ENCODE data around the gene IFNAR1. TPM values are rescaled to one million over a fixed set of nuclear protein-coding genes. Genes with fewer than 3 reads are reported as not detected.

The IFNAR1 gene
- total RNA-seq, 2 donors from 2014 or later: 11.7 to 16.9 TPM

- no peak overlapping the region for H3K27ac ChIP-seq (ENCODE audit: low read depth, low read length)
- no peak for DNase-seq
- no peak overlapping the region for H3K27ac Mint-ChIP-seq
- H3K27me3 ChIP-seq (ENCODE audit: control insufficient read depth, insufficient read depth, low read length, poor library complexity, severe bottlenecking): no peaks in the 10 kb centered on the region
- H3K4me3 ChIP-seq (ENCODE audit: low read length): no peak overlapping the region
- H3K4me1 Mint-ChIP-seq: no peaks in the 10 kb centered on the region
- TF ChIP-seq CTCF (conservative IDR thresholded peaks at IDR 0.05): no peak
- no peak overlapping the region for H3K9ac ChIP-seq (ENCODE audit: extremely low read depth, low read length, poor library complexity, severe bottlenecking)
- no peaks in the 10 kb centered on the region for H3K9me3 ChIP-seq (ENCODE audit: control insufficient read depth, low read length)
- H3K9me3 Mint-ChIP-seq: no peaks in the 10 kb centered on the region
- H3K36me3 ChIP-seq (ENCODE audit: control insufficient read depth, insufficient read depth, low read length): no peaks in the 10 kb centered on the region
- H3K36me3 Mint-ChIP-seq (ENCODE audit: low read depth): no peaks in the 10 kb centered on the region
- WGBS, 2 experiments (ENCODE audit: insufficient coverage in 1 of 2, insufficient read length in 1 of 2): 92 to 94% methylated on average over 7 to 9 of the region's 9 CpGs
- no peaks in the 10 kb centered on the region for H3K27me3 Mint-ChIP-seq (ENCODE audit: insufficient read depth)
- no peak overlapping the region for H3K4me3 Mint-ChIP-seq
- H3K4me1 ChIP-seq (ENCODE audit: control insufficient read depth, insufficient read depth, low read length): no peaks in the 10 kb centered on the region
Observed at GRCh38 chr21:33291686-33292085, 33.1 kb upstream of the IFNAR1 start.

DNA sequence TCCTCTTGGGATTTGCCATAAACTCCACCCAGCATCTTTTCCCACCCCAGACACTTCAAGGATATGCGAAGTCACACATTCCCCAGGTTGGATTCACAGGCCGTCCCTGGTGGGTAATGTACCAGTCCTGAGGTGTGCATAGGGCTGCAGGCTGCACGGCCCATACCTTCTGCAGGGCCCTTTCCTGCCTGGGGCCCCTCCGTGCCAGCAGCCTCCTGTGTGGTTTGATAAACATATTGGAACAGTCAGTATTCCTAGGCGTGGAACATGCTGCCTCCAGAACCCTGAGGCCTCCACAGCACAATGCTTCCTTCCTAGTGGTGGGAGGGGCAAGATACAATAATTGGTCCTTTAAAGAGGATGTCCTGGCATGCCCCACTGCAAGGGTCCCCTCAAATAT, 32.0 kb upstream of the IFNAR1 start:
- DNase-seq: no peak
- TF ChIP-seq CTCF (conservative IDR thresholded peaks at IDR 0.05): no peak
- H3K4me3 ChIP-seq (ENCODE audit: low read length): no peak overlapping the region
- H3K9me3 ChIP-seq (ENCODE audit: control insufficient read depth, low read length): no peaks in the 10 kb centered on the region
- Mint-ChIP-seq H3K4me3 (no peak overlapping the region), H3K27ac (no peak overlapping the region), H3K36me3 (ENCODE audit: low read depth) (no peaks in the 10 kb centered on the region), H3K9me3 (no peaks in the 10 kb centered on the region), H3K4me1 (no peaks in the 10 kb centered on the region), H3K27me3 (ENCODE audit: insufficient read depth) (no peaks in the 10 kb centered on the region)
- no peaks in the 10 kb centered on the region for H3K4me1 ChIP-seq (ENCODE audit: control insufficient read depth, insufficient read depth, low read length)
- 94 to 100% methylated on average over 3 to 5 of the region's 5 CpGs for WGBS, 2 experiments (ENCODE audit: insufficient coverage in 1 of 2, insufficient read length in 1 of 2)
- H3K9ac ChIP-seq (ENCODE audit: extremely low read depth, low read length, poor library complexity, severe bottlenecking): no peak overlapping the region
- H3K27ac ChIP-seq (ENCODE audit: low read depth, low read length): no peak overlapping the region
- H3K36me3 ChIP-seq (ENCODE audit: control insufficient read depth, insufficient read depth, low read length): no peaks in the 10 kb centered on the region
- H3K27me3 ChIP-seq (ENCODE audit: control insufficient read depth, insufficient read depth, low read length, poor library complexity, severe bottlenecking): no peaks in the 10 kb centered on the region

- WGBS, 2 experiments (ENCODE audit: insufficient coverage in 1 of 2, insufficient read length in 1 of 2): 88 to 93% methylated on average over 3 to 7 of the region's 7 CpGs
- H3K9me3 ChIP-seq (ENCODE audit: control insufficient read depth, low read length): no peaks in the 10 kb centered on the region
- no peak overlapping the region for H3K27ac ChIP-seq (ENCODE audit: low read depth, low read length)
- Mint-ChIP-seq H3K4me1 (no peaks in the 10 kb centered on the region), H3K27ac (no peak overlapping the region), H3K36me3 (ENCODE audit: low read depth) (no peaks in the 10 kb centered on the region), H3K4me3 (no peak overlapping the region), H3K9me3 (no peaks in the 10 kb centered on the region), H3K27me3 (ENCODE audit: insufficient read depth) (no peaks in the 10 kb centered on the region)
- no peaks in the 10 kb centered on the region for H3K27me3 ChIP-seq (ENCODE audit: control insufficient read depth, insufficient read depth, low read length, poor library complexity, severe bottlenecking)
- H3K4me3 ChIP-seq (ENCODE audit: low read length): no peak overlapping the region
- H3K9ac ChIP-seq (ENCODE audit: extremely low read depth, low read length, poor library complexity, severe bottlenecking): no peak overlapping the region
- DNase-seq: no peak
- H3K36me3 ChIP-seq (ENCODE audit: control insufficient read depth, insufficient read depth, low read length): no peaks in the 10 kb centered on the region
- H3K4me1 ChIP-seq (ENCODE audit: control insufficient read depth, insufficient read depth, low read length): no peaks in the 10 kb centered on the region
- TF ChIP-seq CTCF (conservative IDR thresholded peaks at IDR 0.05): no peak
Observed at GRCh38 chr21:33293136-33293535, 31.6 kb upstream of the IFNAR1 start.
